Natural killer cell (primary cell): ENCODE results near the gene GFPT2. TPM values are rescaled to one million over a fixed set of nuclear protein-coding genes. Genes with fewer than 3 reads are reported as not detected.

Experiments
- ATAC-seq, 3 donors: fragments of 150-1000 bp in 2 of 3; fragments of 200-7000 bp in 1 of 3; cut with Tn5 transposase; 1 replicate in 1 of 3; 2 replicates in 2 of 3; pipeline ENCODE4 v1.10.0; 2021; ENCODE audit warnings: mild to moderate bottlenecking in 2 of 3, moderate library complexity in 2 of 3
- DNase-seq, 2 donors: peaks; one replicate each; pipeline versions ENCODE4 v3.0.0 to v3.0.0-alpha.2; 2013 to 2021; ENCODE audit warnings: mixed read lengths in 1 of 2
- H3K27ac ChIP-seq: one replicate; pipeline ENCODE4 v1.5.1; 2013; ENCODE audit warnings: mild to moderate bottlenecking, low read length
- H3K27me3 ChIP-seq: one replicate; pipeline ENCODE4 v1.6.1; 2013; ENCODE audit warnings: low read length; ENCODE audit not compliant: control insufficient read depth, insufficient read depth
- H3K36me3 ChIP-seq: one replicate; pipeline ENCODE4 v1.6.1; 2013; ENCODE audit warnings: low read length; ENCODE audit not compliant: control insufficient read depth, insufficient read depth
- H3K4me1 ChIP-seq: one replicate; pipeline ENCODE4 v1.6.1; 2013; ENCODE audit warnings: low read length; ENCODE audit not compliant: control insufficient read depth, insufficient read depth
- H3K4me3 ChIP-seq: one replicate; pipeline ENCODE4 v1.5.1; 2013; ENCODE audit warnings: low read length
- H3K9me3 ChIP-seq: one replicate; pipeline ENCODE4 v1.6.1; 2013; ENCODE audit warnings: low read length; ENCODE audit not compliant: control insufficient read depth, insufficient read depth
- H3K27ac Mint-ChIP-seq, 2 donors: one replicate each; pipeline ENCODE4 v1.8.0; 2022; ENCODE audit warnings: mild to moderate bottlenecking in 2 of 2, mixed read lengths in 2 of 2, moderate library complexity in 1 of 2
- H3K27me3 Mint-ChIP-seq, 2 donors: one replicate each; pipeline ENCODE4 v1.8.0; 2022; ENCODE audit warnings: low read depth in 2 of 2, mixed read lengths in 2 of 2
- H3K36me3 Mint-ChIP-seq: one replicate; pipeline ENCODE4 v1.8.0; 2022; ENCODE audit warnings: mixed read lengths
- H3K4me1 Mint-ChIP-seq, 2 donors: one replicate each; pipeline ENCODE4 v1.8.0; 2022; ENCODE audit warnings: mixed read lengths in 2 of 2
- H3K4me3 Mint-ChIP-seq: one replicate; pipeline ENCODE4 v1.8.0; 2022; ENCODE audit warnings: mild to moderate bottlenecking, moderate library complexity, mixed read lengths
- H3K9me3 Mint-ChIP-seq, 2 donors: one replicate each; pipeline ENCODE4 v1.8.0; 2022; ENCODE audit warnings: mixed read lengths in 2 of 2
- CTCF ChIP-seq: fragments of 200-600 bp; IDR thresholded peaks from one replicate; pipeline ENCODE4 v1.8.0; 2022; ENCODE audit warnings: antibody characterized with exemption
- WGBS: methylation state at CpG from one replicate; pipeline ENCODE4 v1.1.7; 2013; ENCODE audit warnings: missing lambda C conversion rate; ENCODE audit not compliant: insufficient coverage; 5-methylcytosine and 5-hydroxymethylcytosine counted together
- intact Hi-C: fragments of 100-400 bp; cut with micrococcal nuclease; formaldehyde crosslinking; loops from one replicate; pipeline ENCODE4 v1.14.2; 2022
- total RNA-seq, 4 donors: library from RNA; stranded (reverse); fragments of 120-200 nt in 1 of 4; gene quantifications; one replicate each; pipeline versions ENCODE4 v1.2.3 to v1.2.4, GENCODE V29; 2013 to 2022

Gene GFPT2
- total RNA-seq, 3 donors from 2014 or later (not counting 1 experiment from before 2014, with no cell fraction given): 0.56 to 0.86 TPM; not detected in 1

- no peaks in the 10 kb centered on the region for H3K9me3 Mint-ChIP-seq
- Histone ChIP-seq H3K27me3 (no peaks in the 10 kb centered on the region), H3K9me3 (no peaks in the 10 kb centered on the region), H3K27ac (no peak overlapping the region), H3K4me3 (no peak overlapping the region), H3K4me1 (no peaks in the 10 kb centered on the region), H3K36me3 (no peaks in the 10 kb centered on the region)
- H3K27me3 Mint-ChIP-seq: peaks cover 0 to 5% of the 10 kb centered on the region in 2 donors
- WGBS: 81% methylated on average over 9 of the region's 9 CpGs
- H3K4me3 Mint-ChIP-seq: no peak overlapping the region
- intact Hi-C loops: no loop called here
- ATAC-seq: no peak
- no peak overlapping the region for H3K27ac Mint-ChIP-seq
- TF ChIP-seq CTCF: no peak
- H3K4me1 Mint-ChIP-seq: no peaks in the 10 kb centered on the region
- H3K36me3 Mint-ChIP-seq: no peaks in the 10 kb centered on the region
- no peak for DNase-seq
Measured at GRCh38 chr5:180400416-180400815, 47.3 kb upstream of the GFPT2 start.

DNA sequence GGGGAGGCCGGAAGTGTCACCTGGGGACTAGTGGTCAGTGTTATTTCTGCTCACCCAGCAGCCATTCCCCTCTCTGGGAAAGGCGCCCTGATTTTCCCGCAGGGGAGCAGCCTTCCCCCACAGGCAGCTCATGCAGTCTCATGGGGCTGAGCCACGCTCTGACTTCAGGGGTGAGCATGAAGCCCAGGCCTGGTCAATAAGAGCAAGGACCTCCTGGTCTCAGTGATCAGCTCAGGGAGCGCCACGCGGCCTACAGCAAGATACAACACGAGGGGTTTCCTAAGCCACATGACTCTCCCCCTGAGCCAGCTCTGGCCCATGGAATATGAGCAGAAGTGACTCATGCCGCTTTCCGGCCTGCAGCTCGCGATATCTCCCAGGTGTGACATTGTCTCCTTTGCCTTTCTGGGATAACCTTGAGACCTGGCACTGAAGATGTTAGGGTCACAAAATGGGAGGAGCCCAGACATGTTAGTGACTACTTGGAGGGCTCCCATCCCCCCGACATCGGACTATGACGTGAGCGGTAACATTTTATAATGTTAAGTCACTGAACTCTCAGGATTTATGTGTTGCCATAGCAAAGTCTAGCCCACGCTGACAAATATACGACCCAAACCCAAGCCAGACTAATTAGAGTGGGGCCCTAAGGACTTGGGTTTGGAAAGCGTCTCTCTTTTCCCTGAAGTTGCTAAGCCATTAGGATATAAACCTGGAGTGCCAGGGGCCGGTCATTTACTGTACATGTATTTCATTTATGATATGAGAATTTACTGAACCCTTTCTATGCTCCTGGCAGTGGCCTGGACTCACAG is 46.5 kb upstream of the GFPT2 start:
- Histone ChIP-seq H3K27ac (no peak overlapping the region), H3K36me3 (no peaks in the 10 kb centered on the region), H3K4me1 (no peaks in the 10 kb centered on the region), H3K27me3 (no peaks in the 10 kb centered on the region), H3K9me3 (no peaks in the 10 kb centered on the region), H3K4me3 (no peak overlapping the region)
- Mint-ChIP-seq H3K4me1 (no peaks in the 10 kb centered on the region), H3K36me3 (no peaks in the 10 kb centered on the region), H3K9me3 (no peaks in the 10 kb centered on the region), H3K4me3 (no peak overlapping the region), H3K27me3 (no peaks in the 10 kb centered on the region), H3K27ac (no peak overlapping the region)
- DNase-seq (no peak), ATAC-seq (no peak)
- intact Hi-C loops: no loop called here
- TF ChIP-seq CTCF: no peak
- 93% methylated on average over 20 of the region's 20 CpGs for WGBS

GRCh38 chr5:180396926-180397325 is 43.8 kb upstream of the GFPT2 start:
- Mint-ChIP-seq H3K36me3 (no peaks in the 10 kb centered on the region), H3K27me3 (peaks cover 0 to 4% of the 10 kb centered on the region in 2 donors), H3K4me1 (no peaks in the 10 kb centered on the region), H3K27ac (no peak overlapping the region), H3K9me3 (no peaks in the 10 kb centered on the region), H3K4me3 (no peak overlapping the region)
- WGBS: 86% methylated on average over 12 of the region's 12 CpGs
- H3K27me3 ChIP-seq: no peaks in the 10 kb centered on the region
- intact Hi-C loops: no loop called here
- H3K4me1 ChIP-seq: no peaks in the 10 kb centered on the region
- no peak for ATAC-seq
- no peak overlapping the region for H3K27ac ChIP-seq
- no peaks in the 10 kb centered on the region for H3K36me3 ChIP-seq
- no peak for TF ChIP-seq CTCF
- H3K9me3 ChIP-seq: no peaks in the 10 kb centered on the region
- H3K4me3 ChIP-seq: no peak overlapping the region
- DNase-seq: no peak
